Caco-2 (cell line): ENCODE measurements around the gene LYPD1. TPM values are rescaled to one million over a fixed set of nuclear protein-coding genes. Genes with fewer than 3 reads are reported as not detected.

ENCODE experiments used
- BruUV-seq: library from RNA; stranded (reverse); fragments of 400-500 nt; replicated peaks from 2 replicates; lab custom pipeline; 2021; lab: Mats Ljungman, UMichigan
- CTCF ChIA-PET: fragments of 300-600 bp; sonication (Branson Sonifier 250); formaldehyde crosslinking; loops from one replicate; lab custom pipeline; 2022; ENCODE audit warnings: antibody characterized with exemption; lab: Charles Lee
- POLR2A ChIA-PET: fragments of 300-600 bp; sonication (Branson Sonifier 250); formaldehyde crosslinking; loops from one replicate; lab custom pipeline; 2022; ENCODE audit warnings: antibody characterized with exemption; lab: Charles Lee
- DNase-seq, 2 experiments: peaks; one replicate each; pipeline versions ENCODE4 v3.0.0 to v3.0.0-alpha.2; 2020 to 2022
- H3K27me3 ChIP-seq: replicated peaks from 2 replicates; pipeline ENCODE4 v1.6.0; 2011; ENCODE audit warnings: low read length; ENCODE audit not compliant: control insufficient read depth, insufficient read depth
- H3K36me3 ChIP-seq: 2 replicates; pipeline ENCODE4 v1.5.1; 2011; ENCODE audit warnings: low read length; ENCODE audit not compliant: control insufficient read depth, insufficient read depth
- H3K4me1 ChIP-seq: fragments of 250-450 bp; sonication (Bioruptor Pico); 2 replicates; pipeline ENCODE4 v1.5.1; 2020; ENCODE audit warnings: mild to moderate bottlenecking
- H3K4me3 ChIP-seq: 2 replicates; pipeline ENCODE4 v1.5.1; 2011; ENCODE audit warnings: low read depth, mild to moderate bottlenecking, control low read depth, low read length
- H3K9me3 ChIP-seq: fragments of 250-450 bp; sonication (Bioruptor Pico); 2 replicates; pipeline ENCODE4 v1.5.1; 2020; ENCODE audit warnings: mild to moderate bottlenecking, moderate library complexity
- H3K27ac Mint-ChIP-seq: one replicate; pipeline ENCODE4 v1.8.0; 2022; ENCODE audit warnings: mixed read lengths; ENCODE audit not compliant: unreplicated experiment
- H3K27me3 Mint-ChIP-seq: one replicate; pipeline ENCODE4 v1.8.0; 2022; ENCODE audit warnings: mixed read lengths; ENCODE audit not compliant: insufficient read depth, unreplicated experiment
- H3K36me3 Mint-ChIP-seq: one replicate; pipeline ENCODE4 v1.8.0; 2022; ENCODE audit warnings: mild to moderate bottlenecking, mixed read lengths; ENCODE audit not compliant: insufficient read depth, unreplicated experiment
- H3K4me1 Mint-ChIP-seq: one replicate; pipeline ENCODE4 v1.8.0; 2022; ENCODE audit warnings: low read depth, mixed read lengths; ENCODE audit not compliant: unreplicated experiment
- H3K4me3 Mint-ChIP-seq: one replicate; pipeline ENCODE4 v1.8.0; 2022; ENCODE audit warnings: mild to moderate bottlenecking, moderate library complexity, mixed read lengths; ENCODE audit not compliant: unreplicated experiment
- H3K9me3 Mint-ChIP-seq: one replicate; pipeline ENCODE4 v1.8.0; 2022; ENCODE audit warnings: mixed read lengths; ENCODE audit not compliant: unreplicated experiment
- intact Hi-C: fragments of 100-400 bp; cut with micrococcal nuclease; formaldehyde crosslinking; loops from one replicate; pipeline ENCODE4 v1.10.0; 2022; ENCODE audit not compliant: unreplicated experiment
- total RNA-seq: library from RNA; stranded (reverse); gene quantifications from 2 replicates; pipeline ENCODE4 v1.2.3, GENCODE V29; 2022
- TF ChIP-seq, protein P1 (sequence below), 2 experiments: fragments of 200-600 bp in 1 of 2; IDR thresholded peaks; 1 replicate in 1 of 2; 2 replicates in 1 of 2; pipeline versions ENCODE4 v1.5.1 to v1.8.0; 2011 to 2022; ENCODE audit warnings: antibody characterized with exemption in 1 of 2, control low read depth in 1 of 2, inconsistent platforms in 1 of 2, low read depth in 1 of 2, low read length in 1 of 2, mild to moderate bottlenecking in 1 of 2, moderate library complexity in 1 of 2; ENCODE audit not compliant: insufficient read depth in 1 of 2, severe bottlenecking in 1 of 2, unreplicated experiment in 1 of 2

Gene LYPD1
- total RNA-seq, 1 experiment from 2014 or later, result 15.8 TPM

DNA sequence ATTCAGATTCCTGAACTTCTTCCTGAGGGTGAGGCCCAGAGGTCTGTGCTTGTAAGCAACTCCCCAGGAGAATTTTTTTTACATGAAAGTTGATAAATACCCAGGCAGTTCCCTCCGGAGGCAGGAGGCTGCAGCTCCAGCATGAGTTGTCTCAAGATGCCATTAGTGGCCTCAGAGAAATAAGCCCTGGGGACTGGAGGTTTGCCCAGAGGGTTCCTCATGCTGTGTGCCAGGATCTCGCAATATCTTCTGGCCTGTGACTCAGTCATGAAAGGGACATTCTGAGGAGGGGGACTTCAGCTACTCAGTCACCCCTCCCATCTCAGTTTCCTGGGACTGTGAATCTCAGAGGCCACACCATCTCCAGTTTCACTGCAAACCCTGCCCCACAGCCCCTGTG is 49.9 kb downstream of the LYPD1 start:
- ChIA-PET POLR2A (no interaction called here), CTCF (no interaction called here)
- no peak overlapping the region for H3K4me3 ChIP-seq
- no peaks in the 10 kb centered on the region for H3K9me3 ChIP-seq
- no peak for DNase-seq
- no peaks in the 10 kb centered on the region for H3K27me3 Mint-ChIP-seq
- BruUV-seq, result no TSS peak
- peaks cover 9% of the 10 kb centered on the region for H3K4me1 Mint-ChIP-seq
- TF ChIP-seq, protein P1, sequence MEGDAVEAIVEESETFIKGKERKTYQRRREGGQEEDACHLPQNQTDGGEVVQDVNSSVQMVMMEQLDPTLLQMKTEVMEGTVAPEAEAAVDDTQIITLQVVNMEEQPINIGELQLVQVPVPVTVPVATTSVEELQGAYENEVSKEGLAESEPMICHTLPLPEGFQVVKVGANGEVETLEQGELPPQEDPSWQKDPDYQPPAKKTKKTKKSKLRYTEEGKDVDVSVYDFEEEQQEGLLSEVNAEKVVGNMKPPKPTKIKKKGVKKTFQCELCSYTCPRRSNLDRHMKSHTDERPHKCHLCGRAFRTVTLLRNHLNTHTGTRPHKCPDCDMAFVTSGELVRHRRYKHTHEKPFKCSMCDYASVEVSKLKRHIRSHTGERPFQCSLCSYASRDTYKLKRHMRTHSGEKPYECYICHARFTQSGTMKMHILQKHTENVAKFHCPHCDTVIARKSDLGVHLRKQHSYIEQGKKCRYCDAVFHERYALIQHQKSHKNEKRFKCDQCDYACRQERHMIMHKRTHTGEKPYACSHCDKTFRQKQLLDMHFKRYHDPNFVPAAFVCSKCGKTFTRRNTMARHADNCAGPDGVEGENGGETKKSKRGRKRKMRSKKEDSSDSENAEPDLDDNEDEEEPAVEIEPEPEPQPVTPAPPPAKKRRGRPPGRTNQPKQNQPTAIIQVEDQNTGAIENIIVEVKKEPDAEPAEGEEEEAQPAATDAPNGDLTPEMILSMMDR (IDR thresholded peaks at IDR 0.05; ENCODE audit: insufficient read depth in 1 of 2, low read depth in 1 of 2, low read length in 1 of 2, severe bottlenecking in 1 of 2, unreplicated experiment in 1 of 2), result no peak
- H3K9me3 Mint-ChIP-seq, result peaks cover 7% of the 10 kb centered on the region
- no peaks in the 10 kb centered on the region for H3K27me3 ChIP-seq
- no peaks in the 10 kb centered on the region for H3K36me3 ChIP-seq
- intact Hi-C loops, result no loop called here
- H3K4me3 Mint-ChIP-seq, result no peak overlapping the region
- H3K36me3 Mint-ChIP-seq, result peaks cover 4% of the 10 kb centered on the region
- no peaks in the 10 kb centered on the region; the same call in 1 of the 2 replicates for H3K4me1 ChIP-seq
- H3K27ac Mint-ChIP-seq, result no peak overlapping the region

DNA sequence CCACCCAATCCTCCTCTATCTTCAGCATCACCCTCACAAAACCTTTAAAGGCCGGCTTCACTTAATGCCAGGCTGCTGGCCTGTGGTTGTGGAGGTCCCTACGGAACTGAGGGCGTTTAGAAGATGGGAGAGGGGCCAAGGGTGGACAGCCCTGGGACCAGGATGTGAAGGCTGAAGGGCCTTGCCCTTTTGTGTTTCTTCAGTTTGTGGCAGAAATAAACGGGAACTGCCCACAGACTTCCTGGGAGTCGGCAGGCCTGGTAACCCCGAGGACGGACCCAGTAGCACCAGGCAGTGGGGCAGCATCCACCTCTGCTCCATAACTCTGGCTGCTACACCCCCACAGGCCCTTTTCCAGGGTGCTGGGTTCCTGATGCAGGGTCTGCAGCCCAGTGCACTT is 51.3 kb downstream of the LYPD1 start:
- Mint-ChIP-seq H3K27me3 (no peaks in the 10 kb centered on the region), H3K9me3 (no peaks in the 10 kb centered on the region), H3K36me3 (peaks cover 6% of the 10 kb centered on the region), H3K4me1 (peaks cover 9% of the 10 kb centered on the region), H3K27ac (no peak overlapping the region), H3K4me3 (no peak overlapping the region)
- ChIA-PET POLR2A (no interaction called here), CTCF (no interaction called here)
- Histone ChIP-seq H3K27me3 (no peaks in the 10 kb centered on the region), H3K9me3 (no peaks in the 10 kb centered on the region), H3K36me3 (no peaks in the 10 kb centered on the region), H3K4me3 (no peak overlapping the region), H3K4me1 (no peaks in the 10 kb centered on the region; the same call in 1 of the 2 replicates)
- no peak for DNase-seq
- BruUV-seq, result no TSS peak
- intact Hi-C loops, result no loop called here
- TF ChIP-seq, protein P1 (IDR thresholded peaks at IDR 0.05; ENCODE audit: insufficient read depth in 1 of 2, low read depth in 1 of 2, low read length in 1 of 2, severe bottlenecking in 1 of 2, unreplicated experiment in 1 of 2), result no peak

DNA sequence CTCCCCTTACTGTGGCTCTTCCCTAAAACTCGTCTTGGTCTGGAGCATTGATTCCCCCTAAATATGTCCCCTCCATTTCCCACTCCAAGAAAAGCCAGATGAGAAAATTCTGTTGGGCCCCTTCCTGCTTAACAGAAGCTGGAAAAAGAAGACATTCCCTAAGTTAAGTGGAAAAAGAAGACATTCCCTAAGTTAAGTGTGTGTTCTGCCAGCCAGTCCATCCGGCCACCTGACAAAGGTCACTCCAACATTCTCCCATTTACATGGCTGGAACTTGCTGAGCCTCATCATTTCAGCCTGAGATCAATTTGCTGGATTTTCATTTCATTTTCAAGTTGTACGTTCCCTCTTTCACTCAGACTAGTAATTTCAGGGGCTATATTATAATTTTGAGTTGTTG is 52.0 kb downstream of the LYPD1 start:
- H3K4me3 Mint-ChIP-seq, result no peak overlapping the region
- ChIA-PET POLR2A (no interaction called here), CTCF (no interaction called here)
- Histone ChIP-seq H3K27me3 (no peaks in the 10 kb centered on the region), H3K9me3 (no peaks in the 10 kb centered on the region), H3K4me3 (no peak overlapping the region), H3K4me1 (no peaks in the 10 kb centered on the region; the same call in 1 of the 2 replicates), H3K36me3 (no peaks in the 10 kb centered on the region)
- peaks cover 9% of the 10 kb centered on the region for H3K4me1 Mint-ChIP-seq
- peaks cover 6% of the 10 kb centered on the region for H3K36me3 Mint-ChIP-seq
- H3K9me3 Mint-ChIP-seq, result no peaks in the 10 kb centered on the region
- H3K27ac Mint-ChIP-seq, result no peak overlapping the region
- TF ChIP-seq, protein P1 (IDR thresholded peaks at IDR 0.05; ENCODE audit: insufficient read depth in 1 of 2, low read depth in 1 of 2, low read length in 1 of 2, severe bottlenecking in 1 of 2, unreplicated experiment in 1 of 2), result no peak
- BruUV-seq, result no TSS peak
- H3K27me3 Mint-ChIP-seq, result no peaks in the 10 kb centered on the region
- no peak for DNase-seq
- intact Hi-C loops, result no loop called here
